GM23248 (cell line): ENCODE measurements around the gene EEA1.

Source experiments
- EZH2 ChIP-seq: fragments of 200-600 bp; sonication (generic); IDR thresholded peaks from 2 replicates; pipeline ENCODE4 v1.6.1; 2018; ENCODE audit warnings: antibody characterized with exemption, mild to moderate bottlenecking; ENCODE audit not compliant: insufficient read depth, poor library complexity, severe bottlenecking
- EZH2phosphoT487 ChIP-seq: fragments of 200-600 bp; sonication (generic); IDR thresholded peaks from 2 replicates; pipeline ENCODE4 v1.6.1; 2018; ENCODE audit warnings: antibody characterized with exemption, moderate library complexity, mild to moderate bottlenecking, low read depth; ENCODE audit not compliant: insufficient read depth

- TF ChIP-seq EZH2 (no peak), EZH2phosphoT487 (no peak)
These were observed 16.6 kb upstream of the EEA1 start for GRCh38 chr12:92945659-92946220.
